ENCODE measurements around the gene NELL1.

DNA sequence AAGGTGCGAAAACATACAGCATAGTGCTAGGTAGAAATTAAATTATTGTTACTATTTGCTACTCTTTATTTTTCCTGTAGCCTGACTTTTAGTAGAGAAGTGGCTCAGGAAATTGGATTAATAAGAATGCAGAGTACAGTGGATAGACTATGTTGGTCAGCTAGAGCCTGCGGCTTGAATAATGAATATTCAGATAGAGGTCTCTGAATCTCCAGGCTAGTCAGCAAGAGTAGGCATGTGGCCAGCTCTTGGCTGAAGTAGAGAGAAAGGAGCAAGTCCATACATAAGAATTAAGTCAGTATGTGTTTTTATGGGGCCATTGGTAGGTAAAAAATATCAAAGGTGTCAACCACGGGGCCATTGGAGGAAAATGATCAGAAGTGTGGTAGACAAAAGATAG, 413.5 kb downstream of the NELL1 start:
- TF ChIP-seq, protein P1, sequence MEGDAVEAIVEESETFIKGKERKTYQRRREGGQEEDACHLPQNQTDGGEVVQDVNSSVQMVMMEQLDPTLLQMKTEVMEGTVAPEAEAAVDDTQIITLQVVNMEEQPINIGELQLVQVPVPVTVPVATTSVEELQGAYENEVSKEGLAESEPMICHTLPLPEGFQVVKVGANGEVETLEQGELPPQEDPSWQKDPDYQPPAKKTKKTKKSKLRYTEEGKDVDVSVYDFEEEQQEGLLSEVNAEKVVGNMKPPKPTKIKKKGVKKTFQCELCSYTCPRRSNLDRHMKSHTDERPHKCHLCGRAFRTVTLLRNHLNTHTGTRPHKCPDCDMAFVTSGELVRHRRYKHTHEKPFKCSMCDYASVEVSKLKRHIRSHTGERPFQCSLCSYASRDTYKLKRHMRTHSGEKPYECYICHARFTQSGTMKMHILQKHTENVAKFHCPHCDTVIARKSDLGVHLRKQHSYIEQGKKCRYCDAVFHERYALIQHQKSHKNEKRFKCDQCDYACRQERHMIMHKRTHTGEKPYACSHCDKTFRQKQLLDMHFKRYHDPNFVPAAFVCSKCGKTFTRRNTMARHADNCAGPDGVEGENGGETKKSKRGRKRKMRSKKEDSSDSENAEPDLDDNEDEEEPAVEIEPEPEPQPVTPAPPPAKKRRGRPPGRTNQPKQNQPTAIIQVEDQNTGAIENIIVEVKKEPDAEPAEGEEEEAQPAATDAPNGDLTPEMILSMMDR (IDR thresholded peaks at IDR 0.05) = no peak
- no peak for TF ChIP-seq POLR2AphosphoS5 (IDR thresholded peaks at IDR 0.05; ENCODE audit: low read depth, low read length)
